GM12878 (cell line): ENCODE measurements around the gene PLVAP.

Experiments
- BHLHE40 ChIP-seq, 2 experiments: fragments of 450-650 bp in 1 of 2; IDR thresholded peaks; 2 replicates each; pipeline ENCODE4 v1.6.1; 2011 to 2017; ENCODE audit warnings: low read depth in 2 of 2, borderline replicate concordance in 1 of 2, improper control_type of control experiment in 1 of 2, low read length in 1 of 2, mild to moderate bottlenecking in 1 of 2
- CTCF ChIP-seq, 3 experiments: IDR thresholded peaks in 2 of 3; conservative IDR thresholded peaks in 1 of 3; 2 replicates each; pipeline ENCODE4 v1.5.1; 2011; ENCODE audit warnings: low read depth in 3 of 3, low read length in 3 of 3, mild to moderate bottlenecking in 3 of 3, control low read depth in 2 of 3, moderate library complexity in 2 of 3, inconsistent platforms in 1 of 3, mixed read lengths in 1 of 3; ENCODE audit not compliant: control insufficient read depth in 2 of 3, insufficient read depth in 1 of 3; ENCODE audit errors: extremely low read depth in 1 of 3
- HDAC2 ChIP-seq: fragments of 200-600 bp; sonication (generic); IDR thresholded peaks from 2 replicates; pipeline ENCODE4 v1.6.1; 2017
- NFIC ChIP-seq: IDR thresholded peaks from 2 replicates; pipeline ENCODE4 v1.6.1; 2012; ENCODE audit warnings: low read depth, mild to moderate bottlenecking, inconsistent platforms, low read length, moderate library complexity
- RBBP5 ChIP-seq: fragments of 200-600 bp; sonication (generic); conservative IDR thresholded peaks from 2 replicates; pipeline ENCODE4 v1.6.1; 2016
- RFX5 ChIP-seq: IDR thresholded peaks from 2 replicates; pipeline ENCODE4 v1.6.1; 2011; ENCODE audit warnings: low read depth, low read length, improper control_type of control experiment
- SMAD1 ChIP-seq: fragments of 450-650 bp; IDR thresholded peaks from 2 replicates; pipeline ENCODE4 v1.6.1; 2018; ENCODE audit warnings: mild to moderate bottlenecking, low read depth; ENCODE audit not compliant: partially characterized antibody
- TCF12 ChIP-seq: IDR thresholded peaks from 2 replicates; pipeline ENCODE4 v1.6.1; 2011; ENCODE audit warnings: low read depth, mild to moderate bottlenecking, low read length
- TCF3 ChIP-seq: IDR thresholded peaks from 2 replicates; pipeline ENCODE4 v1.6.1; 2012; ENCODE audit warnings: low read depth, mild to moderate bottlenecking, low read length, borderline replicate concordance; ENCODE audit not compliant: insufficient read depth

DNA sequence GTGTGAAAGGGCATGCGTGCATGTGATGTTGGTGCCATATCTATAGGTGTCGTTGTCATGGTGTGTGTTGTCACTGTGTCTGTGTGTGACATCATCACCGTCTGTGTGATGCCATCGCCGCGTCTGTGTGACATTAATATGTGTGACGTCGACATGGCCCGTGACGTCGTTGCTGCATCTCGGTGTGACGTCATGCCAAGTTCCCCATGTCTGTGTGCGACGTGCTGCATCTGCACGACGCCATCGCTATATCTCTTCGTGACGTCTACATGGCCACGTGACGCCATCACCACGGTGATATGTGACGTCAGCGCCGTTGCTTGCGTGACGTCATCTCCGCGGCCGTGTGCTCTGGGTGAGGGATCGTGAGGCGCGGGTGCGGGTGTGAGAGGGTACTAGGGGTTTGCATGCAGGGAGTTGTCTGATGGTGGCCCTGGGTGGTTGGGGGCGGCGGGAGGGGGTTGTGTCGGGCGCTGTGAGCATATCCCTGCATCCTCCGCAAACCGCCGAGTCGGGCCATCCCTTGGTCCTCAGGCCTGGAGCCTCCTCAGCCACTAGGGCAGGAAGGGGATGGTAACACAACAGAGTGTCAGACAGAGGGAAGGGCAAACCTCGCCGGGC is 25.2 kb downstream of the PLVAP start:
- TF ChIP-seq CTCF (IDR thresholded peaks at IDR 0.05 in 2 of 3, conservative IDR thresholded peaks at IDR 0.05 in 1 of 3; ENCODE audit: control insufficient read depth in 2 of 3, extremely low read depth in 1 of 3, insufficient read depth in 1 of 3, low read depth in 3 of 3, low read length in 3 of 3) (no peak), BHLHE40 (IDR thresholded peaks at IDR 0.05; ENCODE audit: borderline replicate concordance in 1 of 2, low read depth in 2 of 2, low read length in 1 of 2) (no peak), HDAC2 (no peak), TCF3 (peak; percentile 79; the same call in 1 of the 2 replicates), NFIC (no peak), RBBP5 (no peak), TCF12 (no peak), SMAD1 (no peak), RFX5 (no peak)
